B cell (primary cell): ENCODE results near the gene UAP1L1. TPM values are rescaled to one million over a fixed set of nuclear protein-coding genes. Genes with fewer than 3 reads are reported as not detected.
A peak's percentile ranks its signal among the peaks of the same experiment; 100 is the strongest.

ENCODE experiments used
- ATAC-seq: fragments of 200-7000 bp; cut with Tn5 transposase; one replicate; pipeline ENCODE4 v1.10.0; 2021; ENCODE audit warnings: low read depth, mild to moderate bottlenecking, moderate number of reproducible peaks, moderate library complexity
- CTCF ChIA-PET: fragments of 350-600 bp; sonication (Branson Sonifier 250); formaldehyde crosslinking; loops from one replicate; lab custom pipeline; 2021; ENCODE audit warnings: antibody characterized with exemption, inconsistent platforms; lab: Charles Lee
- POLR2A ChIA-PET: fragments of 350-600 bp; sonication (Branson Sonifier 250); formaldehyde crosslinking; loops from one replicate; lab custom pipeline; 2021; ENCODE audit warnings: antibody characterized with exemption; lab: Charles Lee
- DNase-seq: peaks from one replicate; pipeline ENCODE4 v3.0.0; 2013
- H2AFZ ChIP-seq: 2 replicates; pipeline ENCODE4 v1.6.1; 2012; ENCODE audit warnings: mild to moderate bottlenecking, low read depth, low read length; ENCODE audit not compliant: insufficient read depth, poor library complexity, severe bottlenecking
- H3K27ac ChIP-seq, 2 donors: 1 replicate in 1 of 2; 2 replicates in 1 of 2; pipeline ENCODE4 v1.5.1; 2012 to 2013; ENCODE audit warnings: low read length in 2 of 2, mild to moderate bottlenecking in 2 of 2, moderate library complexity in 1 of 2
- H3K27me3 ChIP-seq, 4 experiments: fragments of 200-600 bp in 1 of 4; sonication (generic) in 1 of 4; replicated peaks in 1 of 4; 1 replicate in 2 of 4; 2 replicates in 2 of 4; pipeline versions ENCODE4 v1.6.1 to v1.7.0; 2013 to 2016; ENCODE audit warnings: low read length in 3 of 4, mild to moderate bottlenecking in 2 of 4, mixed read lengths in 1 of 4, moderate library complexity in 1 of 4; ENCODE audit not compliant: insufficient read depth in 4 of 4, control insufficient read depth in 3 of 4; ENCODE audit errors: control extremely low read depth in 1 of 4
- H3K36me3 ChIP-seq, 2 experiments: replicated peaks in 1 of 2; 1 replicate in 1 of 2; 2 replicates in 1 of 2; pipeline versions ENCODE4 v1.6.1 to v1.7.1; 2013; ENCODE audit warnings: low read length in 1 of 2; ENCODE audit not compliant: insufficient read depth in 2 of 2, control insufficient read depth in 1 of 2; ENCODE audit errors: control extremely low read depth in 1 of 2, extremely low read depth in 1 of 2
- H3K4me1 ChIP-seq, 2 donors: fragments of 200-600 bp in 1 of 2; sonication (generic) in 1 of 2; 1 replicate in 1 of 2; 2 replicates in 1 of 2; pipeline versions ENCODE4 v1.5.1 to v1.6.1; 2013 to 2017; ENCODE audit warnings: low read length in 2 of 2; ENCODE audit not compliant: control insufficient read depth in 2 of 2, insufficient read depth in 2 of 2
- H3K4me2 ChIP-seq: replicated peaks from 2 replicates; pipeline ENCODE3; 2012; ENCODE audit warnings: mild to moderate bottlenecking, low read depth, low read length; ENCODE audit not compliant: poor library complexity, severe bottlenecking
- H3K4me3 ChIP-seq, 5 experiments: fragments of 200-600 bp in 1 of 5; sonication (generic) in 1 of 5; 1 replicate in 3 of 5; 2 replicates in 2 of 5; pipeline versions ENCODE4 v1.5.1 to v1.7.0; 2011 to 2016; ENCODE audit warnings: low read length in 4 of 5, mild to moderate bottlenecking in 4 of 5, low read depth in 2 of 5, control low read depth in 1 of 5, moderate library complexity in 1 of 5; ENCODE audit not compliant: insufficient read depth in 1 of 5; ENCODE audit errors: control extremely low read depth in 1 of 5, extremely low read depth in 1 of 5
- H3K79me2 ChIP-seq: fragments of 200-600 bp; sonication (generic); one replicate; pipeline ENCODE4 v1.6.0; 2016; ENCODE audit warnings: low read length; ENCODE audit not compliant: control insufficient read depth, insufficient read depth
- H3K9ac ChIP-seq: fragments of 200-600 bp; sonication (generic); 2 replicates; pipeline ENCODE4 v1.6.1; 2017; ENCODE audit warnings: mild to moderate bottlenecking, low read length, moderate library complexity
- H3K9me3 ChIP-seq, 3 donors: one replicate each; pipeline versions ENCODE4 v1.6.1 to v1.7.1; 2013; ENCODE audit warnings: low read length in 2 of 3; ENCODE audit not compliant: control insufficient read depth in 2 of 3, insufficient read depth in 1 of 3; ENCODE audit errors: control extremely low read depth in 1 of 3
- H4K20me1 ChIP-seq: 2 replicates; pipeline ENCODE4 v1.6.0; 2012; ENCODE audit warnings: mild to moderate bottlenecking, low read length; ENCODE audit not compliant: insufficient read depth, control insufficient read depth, poor library complexity, severe bottlenecking
- H3K27ac Mint-ChIP-seq: one replicate; pipeline ENCODE4 v1.8.0; 2021; ENCODE audit warnings: mixed read lengths
- H3K27me3 Mint-ChIP-seq: one replicate; pipeline ENCODE4 v1.8.0; 2021; ENCODE audit warnings: mixed read lengths
- H3K4me1 Mint-ChIP-seq: one replicate; pipeline ENCODE4 v1.8.0; 2021; ENCODE audit warnings: mixed read lengths
- H3K4me3 Mint-ChIP-seq: one replicate; pipeline ENCODE4 v1.8.0; 2021; ENCODE audit warnings: mixed read lengths
- H3K9me3 Mint-ChIP-seq: one replicate; pipeline ENCODE4 v1.8.0; 2022; ENCODE audit warnings: mixed read lengths; ENCODE audit not compliant: insufficient read depth
- CTCF ChIP-seq: fragments of 200-600 bp; IDR thresholded peaks from one replicate; pipeline ENCODE4 v1.8.0; 2022; ENCODE audit warnings: antibody characterized with exemption, mild to moderate bottlenecking
- EZH2 ChIP-seq: IDR thresholded peaks from 2 replicates; pipeline ENCODE4 v1.6.1; 2012; ENCODE audit warnings: borderline replicate concordance, low read depth, mild to moderate bottlenecking, moderate library complexity, low read length; ENCODE audit not compliant: insufficient read depth, poor library complexity, severe bottlenecking
- WGBS: methylation state at CpG from one replicate; pipeline ENCODE4 v1.1.5; 2013; ENCODE audit warnings: missing lambda C conversion rate; ENCODE audit not compliant: insufficient coverage; 5-methylcytosine and 5-hydroxymethylcytosine counted together
- intact Hi-C: fragments of 100-400 bp; cut with micrococcal nuclease; formaldehyde crosslinking; loops from one replicate; pipeline ENCODE4 v1.10.0; 2022
- polyA plus RNA-seq: library from polyadenylated mRNA; depleted of rRNA; stranded (reverse); fragments of >200 nt; gene quantifications from 2 replicates; pipeline ENCODE4 v1.2.3, GENCODE V29; 2012
- total RNA-seq, 2 donors: library from RNA; stranded (reverse); fragments of 120-200 nt in 1 of 2; gene quantifications; 1 replicate in 1 of 2; 2 replicates in 1 of 2; pipeline versions ENCODE4 v1.2.3 to v1.2.4, GENCODE V29; 2013 to 2022

The UAP1L1 gene
- total and polyA plus RNA-seq, 2 donors (not counting 1 experiment from before 2014, with no cell fraction given): 29.1 to 47.6 TPM

- DNase-seq: peak; percentile 74
- peak within 1 kb of the TSS; percentile 95 for H3K27ac Mint-ChIP-seq
These were observed 45.2 kb upstream of the UAP1L1 start, which contains the start of gene FUT7 for GRCh38 chr9:137031904-137032640. FUT7 (minus strand) TSS chr9:137032088; CDS start chr9:137031991, 97 bp downstream.

More at GRCh38 chr9:137031904-137032640, 45.2 kb upstream of the UAP1L1 start, which contains the start of gene FUT7:
- Histone ChIP-seq H3K9me3 (peaks cover 0 to 11% (median 0%) of the 10 kb centered on the region in 3 donors), H3K4me2 (peak within 1 kb of the TSS; percentile 100), H2AFZ (peak within 1 kb of the TSS; percentile 47), H4K20me1 (peaks cover 8% of the 10 kb centered on the region), H3K36me3 (no peaks in the 10 kb centered on the region), H3K4me1 (peaks cover 68 to 77% of the 10 kb centered on the region in 2 donors), H3K27me3 (peaks cover 0 to 4% (median 0%) of the 10 kb centered on the region in 4 experiments), H3K79me2 (peaks cover 12% of the 10 kb centered on the region), H3K4me3 (peak within 1 kb of the TSS; percentile 13 to 77 (median 64)), H3K9ac (peak within 1 kb of the TSS; percentile 70), H3K27ac (peak within 1 kb of the TSS; percentile 46 to 71)
- Mint-ChIP-seq H3K4me3 (peak within 1 kb of the TSS; percentile 90), H3K9me3 (no peaks in the 10 kb centered on the region), H3K4me1 (peaks cover 63% of the 10 kb centered on the region), H3K27me3 (no peaks in the 10 kb centered on the region)
- 3% methylated on average over 14 of the region's 16 CpGs for WGBS
- peak; percentile 50 for ATAC-seq
- ChIA-PET CTCF (interaction anchor here (0.6 to 4.4 kb wide), 15 partner anchors 15 to 271 kb away, joined by 3 to 49 read pairs (median 4); partner anchors contain the start of genes AJM1, NPDC1, PAXX and TMEM141), POLR2A (interaction anchor here (0.7 to 1.6 kb wide), 5 partner anchors 11 to 98 kb away, joined by 3 to 9 read pairs (median 4); partner anchors contain the start of genes PAXX and SAPCD2)
- intact Hi-C loops: loop anchor here (2.0 to 5.0 kb wide), 2 partner anchors 40 to 183 kb away; partner anchors contain the start of genes PHPT1 and SAPCD2
- no peak for TF ChIP-seq EZH2
- TF ChIP-seq CTCF: peak; percentile 16
